D721Med (cell line): ENCODE results near the gene C12orf50.
A peak's percentile ranks its signal among the peaks of the same experiment; 100 is the strongest.

Source experiments
- DNase-seq: peaks from one replicate; pipeline ENCODE4 v3.0.0; 2011; ENCODE audit warnings: low spot score; ENCODE audit not compliant: insufficient read length
- FAIRE-seq: peaks from 2 replicates; lab custom pipeline; 2011; peaks lifted over from hg19 to GRCh38; lab: Jason Lieb, UNC
- TF ChIP-seq, protein P1 (sequence below): IDR thresholded peaks from 2 replicates; pipeline ENCODE4 v1.5.1; 2012; ENCODE audit warnings: mild to moderate bottlenecking, control low read depth; ENCODE audit not compliant: insufficient read depth; ENCODE audit errors: missing control alignments

Gene C12orf50

DNA sequence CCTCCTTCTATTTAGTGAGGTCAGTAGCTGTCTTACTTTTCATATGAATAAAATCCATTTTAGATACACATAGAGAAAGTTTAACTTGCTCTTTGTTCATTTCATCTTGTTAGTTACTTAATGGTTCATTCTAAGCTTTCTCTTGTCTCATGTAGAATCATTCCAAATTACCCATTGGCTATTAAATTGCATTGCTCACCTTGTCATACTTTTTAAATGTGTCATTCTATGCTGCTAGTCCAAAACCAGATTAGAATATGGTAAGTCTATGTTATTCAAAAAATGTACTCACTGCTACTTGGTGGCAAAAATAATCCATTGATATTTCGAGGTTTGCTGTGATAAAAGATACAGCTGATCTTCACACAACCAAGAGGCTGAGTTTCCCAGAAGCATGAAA is 3.0 kb downstream of the C12orf50 start:
- DNase-seq (no peak), FAIRE-seq (no peak)
- TF ChIP-seq, protein P1, sequence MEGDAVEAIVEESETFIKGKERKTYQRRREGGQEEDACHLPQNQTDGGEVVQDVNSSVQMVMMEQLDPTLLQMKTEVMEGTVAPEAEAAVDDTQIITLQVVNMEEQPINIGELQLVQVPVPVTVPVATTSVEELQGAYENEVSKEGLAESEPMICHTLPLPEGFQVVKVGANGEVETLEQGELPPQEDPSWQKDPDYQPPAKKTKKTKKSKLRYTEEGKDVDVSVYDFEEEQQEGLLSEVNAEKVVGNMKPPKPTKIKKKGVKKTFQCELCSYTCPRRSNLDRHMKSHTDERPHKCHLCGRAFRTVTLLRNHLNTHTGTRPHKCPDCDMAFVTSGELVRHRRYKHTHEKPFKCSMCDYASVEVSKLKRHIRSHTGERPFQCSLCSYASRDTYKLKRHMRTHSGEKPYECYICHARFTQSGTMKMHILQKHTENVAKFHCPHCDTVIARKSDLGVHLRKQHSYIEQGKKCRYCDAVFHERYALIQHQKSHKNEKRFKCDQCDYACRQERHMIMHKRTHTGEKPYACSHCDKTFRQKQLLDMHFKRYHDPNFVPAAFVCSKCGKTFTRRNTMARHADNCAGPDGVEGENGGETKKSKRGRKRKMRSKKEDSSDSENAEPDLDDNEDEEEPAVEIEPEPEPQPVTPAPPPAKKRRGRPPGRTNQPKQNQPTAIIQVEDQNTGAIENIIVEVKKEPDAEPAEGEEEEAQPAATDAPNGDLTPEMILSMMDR: no peak

DNA sequence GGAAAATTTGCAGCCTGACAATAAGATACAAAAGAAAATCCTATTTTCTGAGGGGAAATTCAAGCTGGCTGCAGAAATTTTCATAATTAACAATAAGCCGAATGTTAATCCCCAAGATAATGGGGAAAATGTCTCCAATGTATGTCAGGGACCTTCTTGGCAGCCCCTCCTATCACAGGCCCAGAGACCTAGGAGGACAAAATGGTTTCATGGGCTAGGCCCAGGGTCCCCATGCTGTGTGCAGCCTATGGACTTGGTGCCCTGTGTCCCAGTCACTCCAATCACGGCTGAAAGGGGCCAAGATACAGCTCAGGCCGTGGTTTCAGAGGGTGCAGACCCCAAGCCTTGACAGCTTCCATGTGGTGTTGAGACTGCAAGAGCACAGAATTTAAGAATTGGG is 11.2 kb downstream of the C12orf50 start:
- no peak for FAIRE-seq
- no peak for DNase-seq

DNA sequence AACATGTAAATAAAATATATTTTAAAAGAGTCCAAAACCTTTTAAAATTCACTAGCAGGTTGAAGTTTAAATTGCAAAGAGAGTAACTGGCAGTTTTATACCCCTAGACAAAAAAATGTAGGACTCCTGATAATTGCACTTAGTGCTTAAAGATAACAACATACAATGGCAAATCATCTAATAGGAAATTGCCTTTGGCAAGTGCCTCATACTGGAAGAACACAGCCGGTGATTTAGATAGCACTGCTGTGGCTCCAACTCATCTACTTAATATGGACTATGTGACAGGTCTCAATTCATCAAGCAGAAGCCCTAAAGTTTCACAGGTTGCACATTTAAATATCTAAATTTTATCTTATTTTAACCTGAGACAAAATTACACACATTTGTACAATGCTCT is 13.4 kb downstream of the C12orf50 start:
- no peak for FAIRE-seq
- TF ChIP-seq, protein P1: no peak
- DNase-seq: no peak

More for the DNA sequence above, 11.2 kb downstream of the C12orf50 start:
- TF ChIP-seq, protein P1: no peak

DNA sequence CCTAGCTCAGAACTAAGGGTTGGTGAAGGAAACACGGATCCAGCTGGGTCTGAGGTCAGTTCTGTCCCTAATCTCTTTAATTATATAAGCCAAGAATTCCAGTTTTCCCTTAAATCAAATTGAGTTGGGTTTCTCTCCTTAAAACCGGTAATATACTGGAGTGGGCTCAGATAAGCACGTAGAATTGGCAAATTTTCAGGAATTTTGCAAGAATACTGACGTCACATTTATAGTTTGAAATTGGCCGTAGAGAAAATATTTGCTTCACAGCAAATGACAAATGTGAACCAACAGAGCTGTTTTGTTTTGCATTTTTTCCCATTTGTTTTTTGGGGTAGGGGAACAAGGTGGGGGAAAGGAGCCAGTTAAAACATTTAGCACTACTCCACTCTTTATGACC is 17.4 kb downstream of the C12orf50 start:
- TF ChIP-seq, protein P1: no peak

DNA sequence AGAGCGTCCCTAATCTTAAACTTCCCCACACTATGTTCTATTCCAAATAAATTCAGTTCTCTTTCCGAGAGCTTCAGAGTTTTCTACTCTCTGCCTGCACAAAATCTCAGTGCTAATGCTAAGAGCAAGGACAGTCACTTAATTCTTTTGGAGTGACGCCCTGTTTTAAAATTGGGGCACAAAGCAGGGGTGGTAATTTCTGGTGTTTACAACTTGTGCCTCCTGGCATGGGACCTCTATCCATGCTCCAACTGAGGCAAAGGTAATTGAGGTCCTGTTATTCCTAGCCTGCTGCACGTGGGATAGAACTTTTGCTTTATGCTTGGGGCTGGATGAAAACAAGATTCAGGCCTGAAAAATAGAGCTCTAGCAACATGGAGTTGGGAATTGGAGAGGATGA is 22.9 kb downstream of the C12orf50 start:
- FAIRE-seq (no peak), DNase-seq (no peak)
- TF ChIP-seq, protein P1: no peak

More for the DNA sequence above, 17.4 kb downstream of the C12orf50 start:
- FAIRE-seq (no peak), DNase-seq (no peak)

DNA sequence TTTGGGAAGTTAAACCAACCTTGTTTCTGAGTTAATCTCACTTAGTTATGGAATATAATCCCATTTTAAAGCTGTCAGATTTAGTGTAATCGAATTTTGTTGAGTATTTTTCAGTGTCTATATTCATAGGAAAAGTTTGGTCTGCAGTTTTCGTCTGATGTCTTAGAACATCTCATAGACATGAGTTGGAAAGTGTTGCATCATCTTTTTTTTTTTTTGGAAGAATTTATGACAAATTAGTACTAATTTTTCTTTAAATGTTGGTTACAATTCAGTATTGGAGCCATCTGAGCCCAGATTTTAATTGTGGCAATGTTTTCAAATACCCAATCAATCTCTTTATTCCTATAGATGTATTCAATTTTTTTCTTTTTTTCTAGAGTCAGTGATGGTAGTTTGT is 27.9 kb downstream of the C12orf50 start:
- TF ChIP-seq, protein P1: no peak
- DNase-seq (no peak), FAIRE-seq (no peak)

DNA sequence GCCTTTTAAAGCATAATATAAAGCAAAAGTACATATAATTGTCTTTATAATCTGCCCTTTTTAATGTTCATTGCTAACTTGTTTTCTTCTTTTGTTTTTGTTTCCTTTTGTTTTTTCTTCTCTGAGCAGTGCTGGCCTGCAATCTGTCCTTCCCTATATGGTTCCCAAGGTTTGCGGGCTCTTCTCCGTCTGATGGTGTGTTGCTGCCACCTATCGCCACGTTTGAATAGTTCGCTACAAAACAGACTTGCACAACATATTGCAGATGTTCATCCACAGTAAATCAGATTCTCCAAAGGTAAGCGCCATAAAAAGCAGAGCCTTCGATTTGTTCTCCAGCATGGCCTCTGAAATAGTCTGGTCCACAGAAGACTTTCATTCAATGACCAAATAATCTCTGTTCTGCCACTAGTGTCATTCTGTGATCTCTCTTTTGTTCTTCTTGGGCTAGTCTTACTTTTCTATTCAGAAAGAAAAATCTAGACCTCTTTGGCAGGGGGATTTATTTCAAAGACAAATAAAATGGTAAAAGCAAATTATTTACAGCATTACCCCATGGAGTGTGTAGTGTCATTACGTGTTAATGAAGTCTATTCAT is 33.5 kb downstream of the C12orf50 start:
- no peak for DNase-seq
- TF ChIP-seq, protein P1: peak; percentile 89
- peak; percentile 92 for FAIRE-seq
